Caco-2 (cell line): Measurements from ENCODE around the gene ANKRD50. TPM values are rescaled to one million over a fixed set of nuclear protein-coding genes. Genes with fewer than 3 reads are reported as not detected.

Experiments used
- BruUV-seq: library from RNA; stranded (reverse); fragments of 400-500 nt; replicated peaks from 2 replicates; lab custom pipeline; 2021; lab: Mats Ljungman, UMichigan
- CTCF ChIA-PET: fragments of 300-600 bp; sonication (Branson Sonifier 250); formaldehyde crosslinking; loops from one replicate; lab custom pipeline; 2022; ENCODE audit warnings: antibody characterized with exemption; lab: Charles Lee
- POLR2A ChIA-PET: fragments of 300-600 bp; sonication (Branson Sonifier 250); formaldehyde crosslinking; loops from one replicate; lab custom pipeline; 2022; ENCODE audit warnings: antibody characterized with exemption; lab: Charles Lee
- DNase-seq, 2 experiments: peaks; one replicate each; pipeline versions ENCODE4 v3.0.0 to v3.0.0-alpha.2; 2020 to 2022
- H3K27me3 ChIP-seq: replicated peaks from 2 replicates; pipeline ENCODE4 v1.6.0; 2011; ENCODE audit warnings: low read length; ENCODE audit not compliant: control insufficient read depth, insufficient read depth
- H3K36me3 ChIP-seq: 2 replicates; pipeline ENCODE4 v1.5.1; 2011; ENCODE audit warnings: low read length; ENCODE audit not compliant: control insufficient read depth, insufficient read depth
- H3K4me1 ChIP-seq: fragments of 250-450 bp; sonication (Bioruptor Pico); 2 replicates; pipeline ENCODE4 v1.5.1; 2020; ENCODE audit warnings: mild to moderate bottlenecking
- H3K4me3 ChIP-seq: 2 replicates; pipeline ENCODE4 v1.5.1; 2011; ENCODE audit warnings: low read depth, mild to moderate bottlenecking, control low read depth, low read length
- H3K9me3 ChIP-seq: fragments of 250-450 bp; sonication (Bioruptor Pico); 2 replicates; pipeline ENCODE4 v1.5.1; 2020; ENCODE audit warnings: mild to moderate bottlenecking, moderate library complexity
- H3K27ac Mint-ChIP-seq: one replicate; pipeline ENCODE4 v1.8.0; 2022; ENCODE audit warnings: mixed read lengths; ENCODE audit not compliant: unreplicated experiment
- H3K27me3 Mint-ChIP-seq: one replicate; pipeline ENCODE4 v1.8.0; 2022; ENCODE audit warnings: mixed read lengths; ENCODE audit not compliant: insufficient read depth, unreplicated experiment
- H3K36me3 Mint-ChIP-seq: one replicate; pipeline ENCODE4 v1.8.0; 2022; ENCODE audit warnings: mild to moderate bottlenecking, mixed read lengths; ENCODE audit not compliant: insufficient read depth, unreplicated experiment
- H3K4me1 Mint-ChIP-seq: one replicate; pipeline ENCODE4 v1.8.0; 2022; ENCODE audit warnings: low read depth, mixed read lengths; ENCODE audit not compliant: unreplicated experiment
- H3K4me3 Mint-ChIP-seq: one replicate; pipeline ENCODE4 v1.8.0; 2022; ENCODE audit warnings: mild to moderate bottlenecking, moderate library complexity, mixed read lengths; ENCODE audit not compliant: unreplicated experiment
- H3K9me3 Mint-ChIP-seq: one replicate; pipeline ENCODE4 v1.8.0; 2022; ENCODE audit warnings: mixed read lengths; ENCODE audit not compliant: unreplicated experiment
- intact Hi-C: fragments of 100-400 bp; cut with micrococcal nuclease; formaldehyde crosslinking; loops from one replicate; pipeline ENCODE4 v1.10.0; 2022; ENCODE audit not compliant: unreplicated experiment
- total RNA-seq: library from RNA; stranded (reverse); gene quantifications from 2 replicates; pipeline ENCODE4 v1.2.3, GENCODE V29; 2022
- TF ChIP-seq, protein P1 (sequence below), 2 experiments: fragments of 200-600 bp in 1 of 2; IDR thresholded peaks; 1 replicate in 1 of 2; 2 replicates in 1 of 2; pipeline versions ENCODE4 v1.5.1 to v1.8.0; 2011 to 2022; ENCODE audit warnings: antibody characterized with exemption in 1 of 2, control low read depth in 1 of 2, inconsistent platforms in 1 of 2, low read depth in 1 of 2, low read length in 1 of 2, mild to moderate bottlenecking in 1 of 2, moderate library complexity in 1 of 2; ENCODE audit not compliant: insufficient read depth in 1 of 2, severe bottlenecking in 1 of 2, unreplicated experiment in 1 of 2

ANKRD50 gene
- total RNA-seq, 1 experiment from 2014 or later, result 7.0 TPM

DNA sequence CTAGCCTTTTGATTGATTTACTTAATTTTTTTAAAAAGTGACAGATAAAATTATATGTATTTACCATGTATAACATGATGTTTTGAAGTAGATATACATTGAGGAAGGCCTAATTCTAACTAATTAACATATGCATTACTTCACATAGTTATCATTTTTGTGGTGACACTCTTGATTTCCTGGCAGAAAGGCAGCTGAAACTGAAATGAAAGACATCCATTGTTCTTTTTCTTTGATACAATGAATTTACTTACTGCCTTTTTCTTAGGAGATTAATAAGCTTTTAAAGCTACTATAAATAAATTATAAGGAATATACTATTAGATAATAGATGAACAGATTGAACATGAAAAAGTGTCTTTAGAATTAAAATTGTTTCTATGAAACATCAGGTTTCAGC is 26.7 kb downstream of the ANKRD50 start:
- no peaks in the 10 kb centered on the region for H3K4me1 ChIP-seq
- no peaks in the 10 kb centered on the region for H3K27me3 ChIP-seq
- TF ChIP-seq, protein P1, sequence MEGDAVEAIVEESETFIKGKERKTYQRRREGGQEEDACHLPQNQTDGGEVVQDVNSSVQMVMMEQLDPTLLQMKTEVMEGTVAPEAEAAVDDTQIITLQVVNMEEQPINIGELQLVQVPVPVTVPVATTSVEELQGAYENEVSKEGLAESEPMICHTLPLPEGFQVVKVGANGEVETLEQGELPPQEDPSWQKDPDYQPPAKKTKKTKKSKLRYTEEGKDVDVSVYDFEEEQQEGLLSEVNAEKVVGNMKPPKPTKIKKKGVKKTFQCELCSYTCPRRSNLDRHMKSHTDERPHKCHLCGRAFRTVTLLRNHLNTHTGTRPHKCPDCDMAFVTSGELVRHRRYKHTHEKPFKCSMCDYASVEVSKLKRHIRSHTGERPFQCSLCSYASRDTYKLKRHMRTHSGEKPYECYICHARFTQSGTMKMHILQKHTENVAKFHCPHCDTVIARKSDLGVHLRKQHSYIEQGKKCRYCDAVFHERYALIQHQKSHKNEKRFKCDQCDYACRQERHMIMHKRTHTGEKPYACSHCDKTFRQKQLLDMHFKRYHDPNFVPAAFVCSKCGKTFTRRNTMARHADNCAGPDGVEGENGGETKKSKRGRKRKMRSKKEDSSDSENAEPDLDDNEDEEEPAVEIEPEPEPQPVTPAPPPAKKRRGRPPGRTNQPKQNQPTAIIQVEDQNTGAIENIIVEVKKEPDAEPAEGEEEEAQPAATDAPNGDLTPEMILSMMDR (IDR thresholded peaks at IDR 0.05; ENCODE audit: insufficient read depth in 1 of 2, low read depth in 1 of 2, low read length in 1 of 2, severe bottlenecking in 1 of 2, unreplicated experiment in 1 of 2), result no peak
- intact Hi-C loops, result no loop called here
- DNase-seq, result no peak
- H3K4me1 Mint-ChIP-seq, result peaks cover 8% of the 10 kb centered on the region
- no peak overlapping the region for H3K27ac Mint-ChIP-seq
- H3K4me3 ChIP-seq, result no peak overlapping the region
- no peaks in the 10 kb centered on the region for H3K9me3 Mint-ChIP-seq
- ChIA-PET CTCF (no interaction called here), POLR2A (no interaction called here)
- no peaks in the 10 kb centered on the region for H3K9me3 ChIP-seq
- H3K36me3 ChIP-seq, result no peaks in the 10 kb centered on the region; the same call in 1 of the 2 replicates
- no peaks in the 10 kb centered on the region for H3K27me3 Mint-ChIP-seq
- H3K4me3 Mint-ChIP-seq, result no peak overlapping the region
- no peaks in the 10 kb centered on the region for H3K36me3 Mint-ChIP-seq
- BruUV-seq, result no TSS peak

- no peak for DNase-seq
- BruUV-seq, result no TSS peak
- no peak overlapping the region for H3K27ac Mint-ChIP-seq
- Histone ChIP-seq H3K4me3 (no peak overlapping the region), H3K36me3 (no peaks in the 10 kb centered on the region; the same call in 1 of the 2 replicates), H3K9me3 (no peaks in the 10 kb centered on the region), H3K4me1 (no peaks in the 10 kb centered on the region), H3K27me3 (no peaks in the 10 kb centered on the region)
- TF ChIP-seq, protein P1 (IDR thresholded peaks at IDR 0.05; ENCODE audit: insufficient read depth in 1 of 2, low read depth in 1 of 2, low read length in 1 of 2, severe bottlenecking in 1 of 2, unreplicated experiment in 1 of 2), result no peak
- no peaks in the 10 kb centered on the region for H3K27me3 Mint-ChIP-seq
- H3K9me3 Mint-ChIP-seq, result no peaks in the 10 kb centered on the region
- intact Hi-C loops, result no loop called here
- no peak overlapping the region for H3K4me3 Mint-ChIP-seq
- ChIA-PET POLR2A (interaction anchor here (1.2 kb wide), 1 partner anchor 29 kb away, joined by 5 read pairs; the partner anchor contains the start of gene ANKRD50), CTCF (no interaction called here)
- H3K36me3 Mint-ChIP-seq, result no peaks in the 10 kb centered on the region
- H3K4me1 Mint-ChIP-seq, result peaks cover 8% of the 10 kb centered on the region
Measured at GRCh38 chr4:124684301-124684700, 28.2 kb downstream of the ANKRD50 start.

- no peak overlapping the region for H3K4me3 Mint-ChIP-seq
- Histone ChIP-seq H3K36me3 (no peaks in the 10 kb centered on the region), H3K4me1 (no peaks in the 10 kb centered on the region), H3K9me3 (no peaks in the 10 kb centered on the region), H3K27me3 (no peaks in the 10 kb centered on the region), H3K4me3 (no peak overlapping the region)
- BruUV-seq, result no TSS peak
- no peak overlapping the region for H3K27ac Mint-ChIP-seq
- TF ChIP-seq, protein P1 (IDR thresholded peaks at IDR 0.05; ENCODE audit: insufficient read depth in 1 of 2, low read depth in 1 of 2, low read length in 1 of 2, severe bottlenecking in 1 of 2, unreplicated experiment in 1 of 2), result no peak
- H3K9me3 Mint-ChIP-seq, result no peaks in the 10 kb centered on the region
- ChIA-PET CTCF (no interaction called here), POLR2A (no interaction called here)
- no peaks in the 10 kb centered on the region for H3K27me3 Mint-ChIP-seq
- no peak for DNase-seq
- peaks cover 8% of the 10 kb centered on the region for H3K4me1 Mint-ChIP-seq
- no peaks in the 10 kb centered on the region for H3K36me3 Mint-ChIP-seq
- intact Hi-C loops, result no loop called here
Measured at GRCh38 chr4:124682384-124682783, 30.1 kb downstream of the ANKRD50 start.
